Rectal smooth muscle tissue (tissue), 1 donor: ENCODE data around the gene UFC1.

Source experiments
- H3K27ac ChIP-seq: one replicate; pipeline ENCODE4 v1.7.0; 2013; ENCODE audit warnings: low read depth, low read length, inconsistent platforms
- H3K27me3 ChIP-seq: one replicate; pipeline ENCODE4 v1.7.0; 2013; ENCODE audit warnings: low read length; ENCODE audit not compliant: control insufficient read depth, insufficient read depth
- H3K36me3 ChIP-seq: one replicate; pipeline ENCODE4 v1.7.0; 2013; ENCODE audit warnings: low read length; ENCODE audit not compliant: control insufficient read depth, insufficient read depth
- H3K4me1 ChIP-seq: one replicate; pipeline ENCODE4 v1.7.0; 2013; ENCODE audit warnings: low read length; ENCODE audit not compliant: control insufficient read depth, insufficient read depth
- H3K4me3 ChIP-seq: one replicate; pipeline ENCODE4 v1.7.0; 2013; ENCODE audit warnings: low read length
- H3K9ac ChIP-seq: one replicate; pipeline ENCODE4 v1.7.0; 2013; ENCODE audit warnings: low read length

The UFC1 gene

GRCh38 chr1:161121834-161122233 is 31.9 kb upstream of the UFC1 start:
- Histone ChIP-seq H3K9ac (no peak overlapping the region), H3K4me1 (peaks cover 15% of the 10 kb centered on the region), H3K4me3 (no peak overlapping the region), H3K36me3 (peaks cover 32% of the 10 kb centered on the region), H3K27me3 (no peaks in the 10 kb centered on the region), H3K27ac (no peak overlapping the region)

- peaks cover 40% of the 10 kb centered on the region for H3K36me3 ChIP-seq
- peaks cover 15% of the 10 kb centered on the region for H3K4me1 ChIP-seq
- H3K27ac ChIP-seq: no peak overlapping the region
- H3K4me3 ChIP-seq: no peak overlapping the region
- no peaks in the 10 kb centered on the region for H3K27me3 ChIP-seq
- H3K9ac ChIP-seq: no peak overlapping the region
Measured at GRCh38 chr1:161122967-161123366, 30.8 kb upstream of the UFC1 start.

GRCh38 chr1:161127649-161128048 is 26.1 kb upstream of the UFC1 start:
- H3K27me3 ChIP-seq: no peaks in the 10 kb centered on the region
- H3K36me3 ChIP-seq: peaks cover 24% of the 10 kb centered on the region
- H3K4me3 ChIP-seq: no peak overlapping the region
- no peak overlapping the region for H3K27ac ChIP-seq
- no peak overlapping the region for H3K9ac ChIP-seq
- no peaks in the 10 kb centered on the region for H3K4me1 ChIP-seq

GRCh38 chr1:161128591-161129420 is 25.0 kb upstream of the UFC1 start:
- Histone ChIP-seq H3K4me1 (peaks cover 4% of the 10 kb centered on the region), H3K4me3 (no peak overlapping the region), H3K27me3 (no peaks in the 10 kb centered on the region), H3K36me3 (peaks cover 21% of the 10 kb centered on the region), H3K27ac (no peak overlapping the region), H3K9ac (no peak overlapping the region)

GRCh38 chr1:161130266-161130665 is 23.5 kb upstream of the UFC1 start:
- Histone ChIP-seq H3K4me3 (no peak overlapping the region), H3K36me3 (peaks cover 15% of the 10 kb centered on the region), H3K9ac (no peak overlapping the region), H3K4me1 (peaks cover 4% of the 10 kb centered on the region), H3K27ac (no peak overlapping the region), H3K27me3 (no peaks in the 10 kb centered on the region)

- H3K4me1 ChIP-seq: peaks cover 4% of the 10 kb centered on the region
- H3K9ac ChIP-seq: peak overlapping the region; percentile 82
- H3K27ac ChIP-seq: peak overlapping the region; percentile 93
- H3K4me3 ChIP-seq: peak overlapping the region; percentile 98
- peaks cover 13% of the 10 kb centered on the region for H3K36me3 ChIP-seq
- H3K27me3 ChIP-seq: no peaks in the 10 kb centered on the region
Measured at GRCh38 chr1:161131523-161132409, 22.0 kb upstream of the UFC1 start.

- Histone ChIP-seq H3K27ac (peak within 1 kb of the TSS; percentile 93), H3K36me3 (peaks cover 8% of the 10 kb centered on the region), H3K4me1 (peaks cover 4% of the 10 kb centered on the region), H3K4me3 (peak within 1 kb of the TSS; percentile 98), H3K27me3 (no peaks in the 10 kb centered on the region), H3K9ac (peak within 1 kb of the TSS; percentile 82)
Measured at GRCh38 chr1:161132410-161133219, 21.2 kb upstream of the UFC1 start, which contains the start of gene DEDD. Gene DEDD, minus strand, starts transcription at chr1:161132667. Its CDS starts 8,205 bp downstream, at chr1:161124462.

GRCh38 chr1:161133220-161133740 is 20.5 kb upstream of the UFC1 start:
- H3K9ac ChIP-seq: peak overlapping the region; percentile 67
- peak overlapping the region; percentile 93 for H3K27ac ChIP-seq
- H3K4me3 ChIP-seq: peak overlapping the region; percentile 98
- H3K36me3 ChIP-seq: peaks cover 3% of the 10 kb centered on the region
- H3K27me3 ChIP-seq: no peaks in the 10 kb centered on the region
- peaks cover 4% of the 10 kb centered on the region for H3K4me1 ChIP-seq

- Histone ChIP-seq H3K27me3 (no peaks in the 10 kb centered on the region), H3K27ac (no peak overlapping the region), H3K36me3 (no peaks in the 10 kb centered on the region), H3K9ac (no peak overlapping the region), H3K4me1 (peaks cover 4% of the 10 kb centered on the region), H3K4me3 (no peak overlapping the region)
Measured at GRCh38 chr1:161137881-161138280, 15.9 kb upstream of the UFC1 start.

GRCh38 chr1:161138431-161138830 is 15.3 kb upstream of the UFC1 start:
- Histone ChIP-seq H3K4me3 (no peak overlapping the region), H3K27me3 (no peaks in the 10 kb centered on the region), H3K27ac (no peak overlapping the region), H3K36me3 (no peaks in the 10 kb centered on the region), H3K9ac (no peak overlapping the region), H3K4me1 (peaks cover 3% of the 10 kb centered on the region)

GRCh38 chr1:161139766-161140165 is 14.0 kb upstream of the UFC1 start:
- H3K27ac ChIP-seq: no peak overlapping the region
- no peak overlapping the region for H3K4me3 ChIP-seq
- H3K27me3 ChIP-seq: no peaks in the 10 kb centered on the region
- no peaks in the 10 kb centered on the region for H3K36me3 ChIP-seq
- no peaks in the 10 kb centered on the region for H3K4me1 ChIP-seq
- no peak overlapping the region for H3K9ac ChIP-seq
